GM21619 (cell line): ENCODE data around the gene ACKR2.
"Not testable (repeated sequence)": the region's sequence is repeated elsewhere in the genome, so short reads cannot be mapped to it uniquely, and the experiment has no call there.

Experiments used
- ATAC-seq: cut with Tn5 transposase; IDR thresholded peaks from one replicate; pipeline ENCODE4 v1.9.1; 2021; ENCODE audit not compliant: unreplicated experiment

The ACKR2 gene

DNA sequence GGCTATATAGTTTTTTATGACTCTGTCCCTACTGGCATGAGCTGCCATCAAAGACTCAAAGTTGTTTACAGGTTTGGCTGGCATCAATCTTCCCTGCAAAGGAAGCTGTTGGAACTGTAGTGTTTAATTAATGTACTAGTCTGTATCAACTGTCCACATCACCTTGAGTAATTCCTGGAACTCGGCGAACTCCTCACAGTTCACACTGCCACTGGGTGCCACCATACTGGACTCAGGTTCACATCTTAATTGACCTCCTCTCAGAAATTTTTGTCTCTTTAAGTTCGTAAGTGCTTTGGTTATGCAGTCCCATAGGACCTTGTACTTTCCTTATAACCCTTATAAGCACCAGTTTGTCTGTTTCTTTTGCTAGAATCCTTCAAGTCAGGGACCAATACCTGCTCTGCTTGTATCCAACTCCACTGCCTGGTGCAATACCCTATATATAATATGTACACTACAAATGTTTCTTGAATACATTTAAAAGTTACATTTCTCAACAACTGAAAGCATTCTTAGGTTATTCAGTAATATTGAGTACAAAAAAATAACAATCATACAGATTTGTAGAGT, 8.1 kb upstream of the ACKR2 start:
- ATAC-seq: no peak

DNA sequence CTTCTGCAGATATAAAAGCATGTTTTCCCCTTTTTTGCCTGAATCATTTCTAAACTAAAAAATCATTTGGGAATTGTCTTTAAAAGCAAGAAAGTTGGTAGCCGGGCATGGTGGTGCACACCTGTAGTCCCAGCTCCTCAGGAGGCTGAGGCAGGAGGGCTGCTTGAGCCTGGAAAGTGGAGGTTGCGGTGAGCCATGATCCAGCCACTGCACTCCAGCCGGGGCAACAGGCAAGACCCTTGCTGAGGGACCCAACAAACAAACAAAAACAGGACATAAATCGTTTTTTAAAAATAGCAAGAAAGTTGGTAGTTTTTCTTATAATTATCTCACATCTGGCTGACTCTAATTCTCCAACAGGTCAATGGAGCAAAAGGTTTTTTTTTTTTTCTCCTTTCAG, 7.5 kb upstream of the ACKR2 start:
- ATAC-seq: no peak

DNA sequence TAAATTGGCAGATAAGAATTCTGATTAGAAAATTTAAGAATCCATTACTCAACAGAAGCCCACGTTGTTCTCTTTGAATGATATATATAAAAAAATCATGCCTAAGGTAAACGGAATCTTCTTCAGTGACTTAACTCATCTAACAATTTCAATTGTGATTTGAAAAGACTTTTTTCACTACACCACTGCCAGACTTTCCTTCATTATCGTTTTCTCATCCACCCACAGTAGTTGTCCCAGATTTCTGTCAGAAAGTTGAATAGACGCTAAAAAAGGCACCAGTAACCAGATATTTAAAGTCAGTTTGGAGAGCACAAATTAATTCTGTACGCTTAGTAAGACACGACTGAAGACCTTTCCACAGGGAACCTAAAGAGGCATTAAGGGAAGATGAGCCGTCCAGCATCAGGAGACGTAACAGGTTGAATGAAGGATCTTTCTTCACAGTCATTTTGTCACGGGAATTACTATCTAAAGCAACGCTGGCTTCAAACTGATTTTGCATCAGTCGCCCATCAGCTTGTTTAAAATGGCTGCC, 6.3 kb upstream of the ACKR2 start:
- no peak for ATAC-seq

DNA sequence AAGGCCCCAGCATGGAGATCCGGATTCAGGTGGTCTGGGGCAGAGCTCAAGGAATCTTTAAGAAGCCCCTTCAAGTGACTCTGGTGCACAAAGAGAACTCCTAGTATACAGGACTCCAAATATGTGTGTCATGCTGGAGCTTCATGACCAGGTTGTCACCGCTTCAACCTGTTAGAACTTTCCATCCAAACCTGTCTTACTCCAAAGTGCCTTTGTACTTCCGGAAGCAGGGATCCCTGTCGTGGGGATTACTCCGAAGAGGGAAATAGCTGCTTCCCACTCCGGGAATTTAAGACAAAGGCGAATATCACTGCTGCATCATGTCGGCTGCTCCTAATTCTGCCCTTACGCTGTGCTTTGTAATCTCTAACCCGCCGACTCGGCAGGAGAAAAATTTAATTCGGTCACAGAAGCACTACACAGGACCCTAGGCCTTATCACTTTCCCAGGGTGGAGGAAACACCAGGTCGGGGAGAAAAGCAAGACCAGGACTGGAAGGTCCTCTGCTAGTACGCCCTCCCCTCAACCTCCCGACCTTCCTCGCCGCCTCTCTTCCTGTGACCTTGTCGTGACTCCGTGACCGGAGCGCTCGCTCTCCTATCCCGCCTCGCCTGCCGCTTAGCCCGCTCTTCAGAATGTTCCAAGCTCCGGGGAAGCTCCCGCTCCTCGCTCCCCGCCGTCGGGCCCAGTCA, 5.7 kb upstream of the ACKR2 start:
- peak; percentile 25 for ATAC-seq

DNA sequence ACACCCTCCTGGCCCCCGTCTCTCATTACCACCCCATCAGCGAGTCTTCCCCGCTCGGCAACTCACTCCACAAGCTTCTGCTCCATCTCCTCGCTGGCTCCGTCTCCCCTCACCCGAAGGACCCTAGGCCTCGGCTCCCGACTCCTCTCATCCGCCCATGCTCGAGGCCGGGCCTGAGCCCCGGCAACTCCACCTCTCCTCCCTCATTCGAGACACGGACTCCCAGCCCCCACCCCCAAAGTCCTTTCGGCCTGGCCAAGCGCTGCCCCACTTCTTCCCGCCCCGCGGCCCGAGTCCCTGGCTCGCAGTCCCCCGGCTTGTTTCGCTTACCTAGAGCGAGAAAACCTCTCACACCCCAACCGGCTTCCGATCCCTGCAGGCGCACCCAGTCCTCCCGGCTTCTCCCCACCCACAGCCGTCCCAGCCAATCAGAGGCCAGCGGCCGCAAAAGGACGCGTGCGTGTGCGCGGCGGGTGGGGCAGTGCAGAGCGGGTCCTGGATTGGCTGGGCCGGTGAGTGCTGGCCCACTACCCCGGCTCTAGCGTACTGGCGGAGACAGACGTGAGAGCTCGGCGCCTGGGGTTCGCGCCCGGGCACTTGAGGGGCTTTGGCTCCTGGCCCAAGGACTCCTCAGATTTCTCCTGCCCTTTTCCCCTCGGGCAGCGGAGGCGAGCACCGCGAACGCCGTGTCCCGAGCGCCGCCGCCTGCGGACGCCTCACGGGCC, 5.0 kb upstream of the ACKR2 start, which contains the start of gene HIGD1A:
Gene HIGD1A, minus strand, starts transcription at position 385 of the 725 bp plus-strand sequence. CDS start 10,237 bp downstream, outside the sequence.
- ATAC-seq: peak; percentile 97

DNA sequence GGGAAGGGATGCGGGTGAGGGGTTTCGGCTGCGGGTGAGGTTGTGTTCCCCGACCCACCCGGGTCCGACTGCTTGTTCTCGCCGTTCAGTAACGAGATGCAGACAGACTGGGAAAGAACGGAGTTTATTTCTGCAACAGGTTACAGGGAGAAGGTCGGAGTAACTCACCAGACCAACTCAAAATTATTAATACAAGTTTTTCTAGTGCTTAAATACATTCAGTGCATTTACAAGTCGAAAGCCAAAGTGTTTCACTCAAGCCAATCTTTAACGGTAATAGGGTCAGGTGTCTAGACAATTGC, 4.5 kb upstream of the ACKR2 start:
- peak; percentile 19 for ATAC-seq

DNA sequence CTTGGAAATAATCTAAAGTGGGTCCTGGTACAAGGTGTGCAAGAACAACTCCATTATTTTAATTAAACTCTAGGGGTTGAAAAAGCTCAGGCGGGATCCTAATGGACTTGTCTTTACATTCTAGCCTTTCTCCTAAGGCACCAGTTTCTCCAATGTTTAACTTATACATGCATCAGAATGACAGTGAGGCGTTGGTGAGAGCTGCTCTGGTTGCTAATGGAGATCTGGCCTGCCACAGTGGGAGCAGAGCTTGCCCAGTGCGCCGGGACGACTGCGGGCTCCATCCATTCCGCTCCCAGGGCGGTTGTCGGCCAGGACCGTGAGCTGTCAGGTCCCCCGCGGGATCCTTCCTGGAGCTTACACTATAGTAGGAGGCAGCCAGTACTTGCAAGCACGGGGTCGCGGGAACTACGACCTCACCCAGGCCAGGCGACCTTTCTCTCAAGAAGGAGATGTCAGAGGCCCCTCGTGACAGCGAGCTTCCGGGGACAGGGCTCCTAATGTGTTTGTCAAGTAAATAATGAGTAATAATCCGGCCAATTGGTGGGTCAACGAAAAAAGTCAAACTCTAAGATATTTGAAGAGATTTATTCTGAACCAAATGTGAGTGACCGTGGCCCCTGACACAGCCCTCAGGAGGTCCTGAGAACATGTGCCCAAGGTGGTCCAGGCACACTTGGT, 4.0 kb upstream of the ACKR2 start:
- no peak for ATAC-seq

DNA sequence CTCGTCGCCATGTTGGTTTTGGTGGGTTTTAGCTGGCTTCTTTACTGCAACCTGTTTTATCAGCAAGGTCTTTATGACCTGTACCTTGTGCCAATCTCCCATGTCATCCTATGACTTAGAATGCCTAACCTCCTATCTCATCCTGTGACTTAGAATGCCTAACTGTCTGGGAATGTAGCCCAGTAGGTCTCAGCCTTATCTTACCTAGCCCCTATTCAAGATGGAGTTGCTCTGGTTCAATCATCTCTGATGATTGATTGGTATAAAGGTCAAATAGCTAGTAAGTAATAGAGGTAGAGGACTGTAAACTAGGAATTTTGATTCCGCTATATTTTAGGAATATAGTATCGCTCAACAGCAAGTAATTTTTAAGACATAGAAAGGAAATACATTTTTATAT, 1.3 kb upstream of the ACKR2 start:
- ATAC-seq: no peak

DNA sequence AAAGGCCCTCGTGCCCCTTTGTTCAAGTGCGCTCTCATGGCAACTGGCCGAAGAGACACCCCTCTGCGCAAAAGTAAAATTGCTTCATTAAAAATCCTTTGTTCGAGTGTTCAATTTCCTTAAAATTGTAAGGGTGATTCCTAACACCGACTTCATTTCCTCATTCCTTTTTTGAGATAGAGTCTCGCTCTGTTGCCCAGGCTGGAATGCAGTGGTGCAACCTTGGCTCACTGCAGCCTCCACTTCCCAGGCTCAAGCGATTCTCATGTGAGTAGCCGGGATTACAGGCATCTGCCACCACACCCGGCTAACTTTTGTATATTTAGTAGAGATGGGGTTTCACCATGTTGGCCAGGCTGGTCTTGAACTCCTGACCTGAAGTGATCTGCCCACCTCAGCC, 1.5 kb downstream of the ACKR2 start:
- ATAC-seq: not testable (repeated sequence)

DNA sequence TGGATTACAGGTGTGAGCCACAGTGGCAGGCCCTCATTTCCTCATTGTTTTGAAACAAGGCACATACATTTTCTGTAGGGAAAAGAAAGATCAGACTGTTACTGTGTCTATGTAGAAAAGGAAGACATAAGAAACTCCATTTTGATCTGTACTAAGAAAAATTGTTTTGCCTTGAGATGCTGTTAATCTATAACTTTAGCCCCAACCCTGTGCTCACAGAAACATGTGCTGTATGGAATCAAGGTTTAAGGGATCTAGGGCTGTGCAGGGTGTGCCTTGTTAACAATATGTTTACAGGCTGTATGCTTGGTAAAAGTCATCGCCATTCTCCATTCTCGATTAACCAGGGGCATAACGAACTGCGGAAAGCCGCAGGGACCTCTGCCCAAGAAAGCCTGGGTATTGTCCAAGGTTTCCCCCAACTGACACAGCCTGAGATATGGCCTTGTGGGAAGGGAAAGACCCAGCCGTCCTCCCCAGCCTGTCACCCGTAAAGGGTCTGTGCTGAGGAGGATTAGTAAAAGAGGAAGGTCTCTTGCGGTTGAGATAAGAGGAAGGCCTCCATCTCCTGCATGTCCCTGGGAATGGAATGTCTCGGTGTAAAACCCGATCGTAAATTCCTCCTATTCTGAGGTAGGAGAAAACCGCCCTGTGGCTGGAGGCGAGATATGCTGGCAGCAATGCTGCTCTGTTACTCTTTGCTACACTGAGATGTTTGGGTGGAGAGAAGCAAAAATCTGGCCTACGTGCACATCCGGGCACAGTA, 2.1 kb downstream of the ACKR2 start:
- ATAC-seq: not testable (repeated sequence)

DNA sequence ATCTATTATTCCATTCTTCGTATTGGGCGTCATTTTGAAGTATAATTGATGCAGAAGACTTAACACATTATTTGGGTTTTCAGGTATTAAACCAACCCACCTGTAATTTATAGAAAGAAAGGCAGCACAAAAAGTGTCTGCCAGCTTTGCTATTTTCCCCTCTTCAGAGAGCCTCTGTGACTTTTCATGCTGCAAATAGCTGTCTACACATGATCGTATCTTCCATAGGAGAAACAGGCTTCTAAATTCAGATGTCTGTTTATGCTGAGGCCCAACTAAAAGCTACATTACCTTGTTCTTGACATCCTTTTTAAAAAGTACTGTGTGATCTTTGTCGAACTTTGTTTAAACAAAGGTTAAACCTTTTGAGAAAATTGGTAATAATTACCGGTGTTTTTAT, 5.0 kb downstream of the ACKR2 start:
- no peak for ATAC-seq

DNA sequence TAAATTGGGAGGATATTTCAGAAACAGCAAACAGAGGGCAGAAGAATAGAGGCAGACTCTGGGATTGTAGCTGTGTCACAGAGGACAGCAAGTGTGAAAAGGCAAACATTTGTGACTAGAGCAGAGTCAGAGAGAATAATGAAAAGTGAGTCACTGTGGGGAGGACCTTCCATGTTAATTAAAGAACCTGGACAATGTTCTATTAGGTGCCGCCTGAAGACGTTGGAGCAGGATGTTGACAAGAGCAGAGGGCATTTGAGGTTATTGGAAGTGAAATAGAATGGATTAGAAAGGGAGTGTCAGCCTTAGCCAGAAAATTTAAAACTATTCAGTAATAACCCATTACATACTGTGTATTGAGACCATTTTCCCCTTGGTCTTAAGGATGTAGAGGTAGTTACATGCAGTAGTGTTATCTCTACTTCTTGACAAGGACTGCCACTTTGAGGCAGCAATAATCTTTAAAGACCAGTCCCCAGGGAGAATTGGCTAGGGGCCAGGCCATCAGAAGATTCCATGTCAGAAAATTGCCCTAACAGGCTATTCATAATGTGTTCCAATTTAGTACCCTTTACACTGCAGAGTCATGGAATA, 5.8 kb downstream of the ACKR2 start:
- no peak for ATAC-seq

DNA sequence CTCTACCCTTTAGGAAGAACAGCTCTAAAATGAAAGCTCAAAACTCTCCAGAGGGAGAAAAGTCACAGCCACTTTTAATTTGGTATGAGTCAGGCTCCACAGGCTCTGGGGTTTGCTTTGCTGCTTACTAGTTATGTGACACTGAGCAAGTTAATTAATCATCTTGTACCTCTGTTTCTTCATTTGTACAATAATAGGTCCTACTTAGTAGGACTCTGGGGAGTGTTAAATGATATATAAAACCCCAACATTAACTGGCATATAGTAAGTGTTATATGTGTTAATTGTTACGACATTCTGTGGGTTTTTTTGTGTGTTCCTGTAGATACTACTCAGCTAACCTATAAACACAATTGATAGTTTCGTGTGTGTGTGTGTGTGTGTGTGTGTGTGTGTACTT, 6.6 kb downstream of the ACKR2 start:
- no peak for ATAC-seq

DNA sequence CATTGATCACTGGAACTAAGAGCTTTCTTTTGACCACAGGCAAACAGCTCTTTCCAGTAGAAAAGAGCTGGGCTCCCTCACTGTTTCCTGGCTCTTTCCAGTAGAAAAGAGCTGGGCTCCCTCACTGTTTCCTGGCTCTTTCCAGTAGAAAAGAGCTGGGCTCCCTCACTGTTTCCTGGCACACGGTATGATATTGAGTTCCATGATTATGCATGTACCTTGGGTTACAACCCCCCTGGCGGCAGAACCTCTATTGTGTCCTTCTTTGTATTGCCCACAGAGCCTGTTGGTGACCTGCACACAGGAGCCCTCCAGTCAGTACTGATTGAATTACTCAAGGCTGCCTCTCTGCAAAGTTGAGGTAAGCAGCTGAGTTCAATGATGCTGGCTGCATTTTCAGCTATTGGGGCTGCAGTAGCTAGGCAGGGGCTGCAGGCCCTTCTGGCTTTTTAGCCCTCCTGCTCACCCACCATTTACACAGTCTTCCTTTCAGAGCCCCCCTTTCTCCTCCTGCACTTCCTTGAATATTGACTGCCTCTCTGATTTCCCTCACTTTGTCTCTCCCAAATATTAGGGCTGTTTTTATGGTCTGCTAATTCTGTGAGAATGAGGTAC, 10.2 kb downstream of the ACKR2 start:
- no peak for ATAC-seq

DNA sequence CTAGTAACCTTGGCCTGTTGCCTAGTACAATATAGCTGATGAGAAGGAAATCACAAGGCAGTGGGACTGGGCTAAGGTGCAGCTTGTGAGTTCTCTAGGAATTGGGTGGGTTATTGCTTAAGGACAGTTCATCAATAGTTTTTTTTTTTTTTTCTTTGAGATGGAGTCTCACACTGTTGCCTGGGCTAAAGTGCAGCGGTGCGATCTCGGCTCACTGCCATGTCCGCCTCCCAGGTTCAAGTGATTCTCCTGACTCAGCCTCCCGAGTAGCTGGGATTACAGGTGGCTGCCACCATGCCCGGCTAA, 11.5 kb downstream of the ACKR2 start:
- ATAC-seq: no peak

DNA sequence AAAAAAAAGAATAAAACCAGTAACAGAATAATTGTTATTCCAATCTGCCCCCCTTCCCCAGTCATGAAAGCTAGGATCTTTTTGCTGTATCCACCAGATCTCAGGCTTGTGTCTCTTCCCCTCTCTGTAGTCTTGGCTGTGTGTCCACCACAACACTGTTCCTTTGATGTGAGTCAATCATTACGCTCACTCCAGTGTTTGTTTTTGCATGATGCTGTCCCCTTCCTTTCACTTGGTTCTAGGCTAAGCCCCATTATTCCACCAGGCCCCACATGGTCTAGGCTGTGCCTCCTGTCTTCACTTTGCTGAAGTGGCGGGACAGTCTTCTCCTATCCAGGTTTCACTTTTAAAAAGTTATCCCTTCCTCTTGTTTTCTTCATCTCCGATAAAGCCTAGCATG, 13.6 kb downstream of the ACKR2 start:
- no peak for ATAC-seq

DNA sequence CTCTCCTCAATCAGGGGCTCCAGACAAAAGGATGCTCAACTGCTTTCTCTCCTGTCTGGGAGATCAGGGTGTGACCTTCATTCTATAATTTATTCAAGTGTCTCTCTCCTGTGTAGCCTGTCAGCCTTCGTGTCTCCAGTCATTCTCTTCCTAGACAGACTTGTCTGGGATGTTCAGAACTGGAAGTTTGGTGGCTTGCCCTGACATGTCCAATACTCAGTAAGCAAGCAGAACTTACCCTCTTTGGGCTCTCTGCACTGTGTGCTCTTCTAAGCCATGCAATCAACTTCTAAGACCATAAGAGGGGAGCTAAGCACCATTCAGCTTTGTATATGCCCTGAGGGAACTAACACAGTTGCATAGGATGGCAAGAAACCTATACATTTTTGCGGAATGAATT, 14.1 kb downstream of the ACKR2 start:
- ATAC-seq: no peak

DNA sequence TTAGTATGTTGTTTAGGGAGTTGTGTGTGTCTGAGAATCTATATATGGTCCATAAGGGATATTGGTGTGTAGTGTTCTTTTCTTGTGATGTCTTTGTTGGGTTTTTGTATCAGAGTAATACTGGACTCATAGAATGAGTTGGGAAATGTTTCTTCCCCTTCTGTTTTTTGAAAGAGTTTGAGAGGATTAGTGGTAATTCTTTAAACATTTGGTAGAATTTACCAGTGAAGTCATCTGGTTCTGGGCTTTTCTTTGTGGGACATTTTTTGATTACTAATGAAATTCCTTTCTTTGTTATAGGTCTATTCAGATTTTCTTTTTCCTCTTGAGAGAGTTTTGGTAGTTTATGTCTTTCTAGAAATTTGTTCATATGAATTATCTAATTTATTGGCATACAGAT, 16.9 kb downstream of the ACKR2 start:
- ATAC-seq: no peak

DNA sequence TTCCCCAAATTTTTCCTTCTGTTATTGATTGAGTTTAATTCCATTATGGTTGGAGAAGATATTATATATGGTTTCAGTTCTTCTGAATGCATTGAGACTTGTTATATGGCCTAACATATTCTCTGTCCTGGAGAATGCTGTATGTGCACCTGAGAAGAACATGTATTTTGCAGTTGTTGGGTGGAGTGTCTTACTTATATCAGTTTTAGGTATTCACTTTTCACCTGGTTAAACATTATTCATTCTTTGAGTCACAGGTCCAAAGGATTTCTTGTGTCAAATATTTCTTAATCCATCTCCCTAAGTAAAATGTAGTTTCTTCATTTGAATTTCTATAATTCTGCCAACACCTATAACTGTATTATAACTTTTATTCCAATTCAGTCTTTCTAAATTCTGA, 17.8 kb downstream of the ACKR2 start:
- ATAC-seq: no peak

DNA sequence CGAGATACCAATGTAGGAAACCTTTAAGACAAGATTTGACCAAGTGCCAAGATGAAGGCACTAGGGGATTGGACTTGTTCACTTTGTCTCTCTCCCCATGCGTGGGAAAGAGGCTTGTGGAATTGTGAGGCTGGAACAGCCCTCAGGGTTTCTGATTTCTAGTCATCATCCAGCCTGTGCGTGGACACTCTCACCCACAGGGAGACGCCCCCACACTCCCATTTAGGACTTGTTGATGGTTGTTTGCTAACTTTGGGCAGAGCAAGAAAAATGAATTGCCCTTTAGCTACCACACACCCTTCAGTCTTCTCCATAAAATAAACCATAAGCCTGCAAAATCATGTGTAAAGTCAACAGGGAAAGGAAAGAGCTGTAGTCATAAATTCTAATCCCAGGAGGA, 18.4 kb downstream of the ACKR2 start:
- no peak for ATAC-seq
